PC-9 (cell line): ENCODE data around the gene ANKDD1B.
"Not testable (repeated sequence)": the region's sequence is repeated elsewhere in the genome, so short reads cannot be mapped to it uniquely, and the experiment has no call there.

Source experiments
- CTCF ChIP-seq: fragments of 200-600 bp; sonication (generic); conservative IDR thresholded peaks from 2 replicates; pipeline ENCODE4 v1.6.1; 2017; ENCODE audit warnings: mixed run types, antibody characterized with exemption, mild to moderate bottlenecking, moderate library complexity
- EZH2 ChIP-seq: fragments of 200-600 bp; sonication (generic); IDR thresholded peaks from 2 replicates; pipeline ENCODE4 v1.8.0; 2017; ENCODE audit warnings: antibody characterized with exemption, low read depth

- not testable (repeated sequence) for TF ChIP-seq EZH2, CTCF
Observed at GRCh38 chr5:75565991-75566709, 45.1 kb upstream of the ANKDD1B start.
